SK-N-MC (cell line): Measurements from ENCODE around the gene LLGL2.

Experiments
- EZH2 ChIP-seq: fragments of 200-600 bp; sonication (generic); IDR thresholded peaks from one replicate; pipeline ENCODE4 v1.6.1; 2017; ENCODE audit warnings: antibody characterized with exemption
- FOXP2 ChIP-seq: optimal IDR thresholded peaks from 2 replicates; pipeline ENCODE3; 2011; ENCODE audit warnings: mild to moderate bottlenecking, moderate library complexity; ENCODE audit not compliant: insufficient read depth; ENCODE audit errors: extremely low read length, control extremely low read depth
- POLR2AphosphoS5 ChIP-seq: IDR thresholded peaks from 2 replicates; pipeline ENCODE4 v1.6.1; 2012; ENCODE audit warnings: mild to moderate bottlenecking, low read depth, low read length, borderline replicate concordance

DNA sequence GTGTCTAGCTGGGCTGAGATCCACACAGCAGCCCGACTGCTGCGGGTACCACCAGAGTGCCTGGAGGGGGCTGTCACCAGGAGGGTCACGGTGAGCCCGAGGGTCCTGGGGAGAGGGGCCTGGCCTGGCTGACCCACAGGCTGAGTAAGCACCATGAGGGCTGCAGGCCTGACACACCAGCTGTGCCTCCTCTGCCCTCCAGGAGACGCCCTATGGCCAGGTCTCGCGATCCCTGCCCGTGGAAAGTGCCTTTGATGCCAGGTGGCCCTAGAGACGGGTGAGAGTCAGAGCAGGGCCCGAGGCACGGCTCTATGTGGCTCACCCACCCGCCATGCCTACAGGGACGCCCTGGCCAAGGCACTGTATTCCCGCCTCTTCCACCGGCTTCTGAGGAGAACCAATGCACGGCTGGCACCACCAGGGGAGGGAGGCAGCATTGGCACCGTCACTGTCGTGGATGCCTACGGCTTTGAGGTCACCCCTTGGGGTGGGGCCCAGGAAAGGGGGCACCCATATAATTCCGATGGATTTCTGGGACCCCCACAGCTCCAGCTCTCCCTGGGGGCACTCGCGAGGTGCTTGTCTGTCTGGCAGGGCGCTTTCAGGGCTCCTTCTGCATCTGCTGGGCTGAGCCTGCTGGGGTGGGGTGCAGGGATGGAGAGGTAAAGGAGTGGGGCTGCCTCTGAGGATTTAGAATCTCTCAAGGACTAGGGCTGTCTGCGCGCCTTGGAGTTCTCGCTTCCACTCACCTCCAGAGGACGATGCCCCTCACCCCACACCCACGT is 69.2 kb downstream of the LLGL2 start:
- no peak for TF ChIP-seq EZH2
- TF ChIP-seq POLR2AphosphoS5 = no peak
- TF ChIP-seq FOXP2 = no peak
